Measurements from ENCODE around the gene SCAPER.

- TF ChIP-seq CTCF (IDR thresholded peaks at IDR 0.05; ENCODE audit: low read depth, low read length, missing input control) (no peak), REST (IDR thresholded peaks at IDR 0.05) (no peak), MAX (IDR thresholded peaks at IDR 0.05) (no peak)
- TF ChIP-seq, protein P1, sequence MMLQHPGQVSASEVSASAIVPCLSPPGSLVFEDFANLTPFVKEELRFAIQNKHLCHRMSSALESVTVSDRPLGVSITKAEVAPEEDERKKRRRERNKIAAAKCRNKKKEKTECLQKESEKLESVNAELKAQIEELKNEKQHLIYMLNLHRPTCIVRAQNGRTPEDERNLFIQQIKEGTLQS (IDR thresholded peaks at IDR 0.05), result no peak
Observed at GRCh38 chr15:76829939-76830338, 75.2 kb downstream of the SCAPER start.
